NB4 (cell line): Measurements from ENCODE around the gene AHR.

Experiments
- DNase-seq: peaks from one replicate; pipeline ENCODE4 v3.0.0; 2010; ENCODE audit warnings: low read depth
- H3K4me3 ChIP-seq: one replicate; pipeline ENCODE4 v1.5.1; 2011; ENCODE audit warnings: mild to moderate bottlenecking, low read depth, low read length, moderate library complexity
- MYC ChIP-seq: IDR thresholded peaks from 2 replicates; pipeline ENCODE4 v1.6.1; 2011; ENCODE audit warnings: low read depth, low read length
- POLR2A ChIP-seq: IDR thresholded peaks from 2 replicates; pipeline ENCODE4 v1.6.1; 2011; ENCODE audit warnings: mild to moderate bottlenecking; ENCODE audit not compliant: insufficient read length; ENCODE audit errors: extremely low read depth
- TF ChIP-seq, protein P1 (sequence below): IDR thresholded peaks from 2 replicates; pipeline ENCODE4 v1.6.1; 2011; ENCODE audit warnings: low read depth, low read length
- TF ChIP-seq, protein P2 (sequence below): IDR thresholded peaks from one replicate; pipeline ENCODE4 v1.5.1; 2012; ENCODE audit warnings: low read depth, low read length

The AHR gene

DNA sequence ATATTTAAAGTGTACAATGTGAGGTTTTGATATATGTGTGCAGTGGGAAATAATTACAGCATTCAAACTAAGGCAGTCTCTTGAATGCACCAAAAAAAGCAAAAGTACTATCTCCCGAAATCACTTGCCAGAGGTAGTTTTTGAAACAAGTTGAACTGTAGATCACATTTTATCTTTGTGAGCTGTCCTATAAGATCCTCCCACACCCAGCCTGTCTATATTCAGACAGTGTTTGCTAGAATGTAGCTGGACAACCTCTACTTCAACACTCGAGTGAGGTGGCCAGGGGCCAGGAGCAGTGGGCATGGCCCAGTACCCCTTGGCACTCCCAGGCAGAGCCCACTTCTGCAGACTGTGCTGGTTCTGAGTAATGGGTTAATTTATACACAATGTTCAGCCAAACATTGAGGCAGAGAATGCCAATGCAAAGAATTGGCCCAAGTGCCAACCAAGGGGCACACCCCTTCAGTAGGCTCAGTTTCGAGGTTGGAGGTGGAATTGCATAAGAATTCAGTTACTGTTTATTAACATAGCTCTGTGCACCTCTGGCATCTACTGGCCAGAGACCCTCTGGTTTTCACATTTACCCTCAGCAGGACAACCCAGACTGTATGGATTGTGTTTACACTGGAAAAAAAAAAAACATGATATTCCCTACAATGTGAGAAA, 70.5 kb downstream of the AHR start:
- H3K4me3 ChIP-seq, result no peak overlapping the region
- DNase-seq, result peak; percentile 67
- TF ChIP-seq, protein P1, sequence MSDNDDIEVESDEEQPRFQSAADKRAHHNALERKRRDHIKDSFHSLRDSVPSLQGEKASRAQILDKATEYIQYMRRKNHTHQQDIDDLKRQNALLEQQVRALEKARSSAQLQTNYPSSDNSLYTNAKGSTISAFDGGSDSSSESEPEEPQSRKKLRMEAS, result no peak
- TF ChIP-seq, protein P2, sequence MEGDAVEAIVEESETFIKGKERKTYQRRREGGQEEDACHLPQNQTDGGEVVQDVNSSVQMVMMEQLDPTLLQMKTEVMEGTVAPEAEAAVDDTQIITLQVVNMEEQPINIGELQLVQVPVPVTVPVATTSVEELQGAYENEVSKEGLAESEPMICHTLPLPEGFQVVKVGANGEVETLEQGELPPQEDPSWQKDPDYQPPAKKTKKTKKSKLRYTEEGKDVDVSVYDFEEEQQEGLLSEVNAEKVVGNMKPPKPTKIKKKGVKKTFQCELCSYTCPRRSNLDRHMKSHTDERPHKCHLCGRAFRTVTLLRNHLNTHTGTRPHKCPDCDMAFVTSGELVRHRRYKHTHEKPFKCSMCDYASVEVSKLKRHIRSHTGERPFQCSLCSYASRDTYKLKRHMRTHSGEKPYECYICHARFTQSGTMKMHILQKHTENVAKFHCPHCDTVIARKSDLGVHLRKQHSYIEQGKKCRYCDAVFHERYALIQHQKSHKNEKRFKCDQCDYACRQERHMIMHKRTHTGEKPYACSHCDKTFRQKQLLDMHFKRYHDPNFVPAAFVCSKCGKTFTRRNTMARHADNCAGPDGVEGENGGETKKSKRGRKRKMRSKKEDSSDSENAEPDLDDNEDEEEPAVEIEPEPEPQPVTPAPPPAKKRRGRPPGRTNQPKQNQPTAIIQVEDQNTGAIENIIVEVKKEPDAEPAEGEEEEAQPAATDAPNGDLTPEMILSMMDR, result no peak
- TF ChIP-seq MYC (no peak), POLR2A (no peak)

DNA sequence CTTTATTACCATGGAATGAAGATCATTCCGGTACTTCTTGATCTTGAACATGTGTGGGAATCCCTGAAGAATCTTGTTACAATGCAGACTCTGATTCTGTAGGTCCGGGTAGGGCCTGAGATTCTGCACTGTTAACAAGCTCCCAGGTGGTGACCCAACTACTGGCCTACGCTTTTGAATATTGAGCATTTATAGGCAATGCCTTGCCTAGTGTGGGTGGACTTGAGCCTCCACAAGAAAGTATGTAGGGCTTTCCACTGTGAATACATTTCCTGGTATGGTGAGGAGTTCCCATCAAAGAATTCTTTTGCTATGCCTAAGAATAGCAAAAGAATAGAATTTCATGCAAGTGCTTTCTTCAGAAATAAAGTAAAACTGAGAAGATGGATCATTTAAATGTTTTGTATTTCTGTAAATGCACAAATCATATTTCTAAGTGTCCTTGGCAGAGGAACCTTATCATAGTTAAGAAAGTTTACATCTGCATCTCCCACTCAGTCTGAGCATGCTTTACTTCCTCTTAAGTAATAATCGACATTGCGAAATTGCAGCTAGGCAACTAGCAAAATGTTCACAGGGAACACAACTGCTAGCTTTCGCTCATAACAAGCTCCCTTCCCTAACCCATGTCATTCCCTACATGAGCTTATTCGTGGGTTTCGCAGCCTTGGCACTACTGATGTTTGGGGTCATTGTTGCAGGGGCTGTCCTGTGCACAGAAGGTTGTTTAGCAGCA, 71.4 kb downstream of the AHR start:
- TF ChIP-seq, protein P2, result no peak
- TF ChIP-seq, protein P1, result peak; percentile 85
- peak; percentile 75 for TF ChIP-seq MYC
- H3K4me3 ChIP-seq, result peak overlapping the region; percentile 27
- DNase-seq, result peak; percentile 98

DNA sequence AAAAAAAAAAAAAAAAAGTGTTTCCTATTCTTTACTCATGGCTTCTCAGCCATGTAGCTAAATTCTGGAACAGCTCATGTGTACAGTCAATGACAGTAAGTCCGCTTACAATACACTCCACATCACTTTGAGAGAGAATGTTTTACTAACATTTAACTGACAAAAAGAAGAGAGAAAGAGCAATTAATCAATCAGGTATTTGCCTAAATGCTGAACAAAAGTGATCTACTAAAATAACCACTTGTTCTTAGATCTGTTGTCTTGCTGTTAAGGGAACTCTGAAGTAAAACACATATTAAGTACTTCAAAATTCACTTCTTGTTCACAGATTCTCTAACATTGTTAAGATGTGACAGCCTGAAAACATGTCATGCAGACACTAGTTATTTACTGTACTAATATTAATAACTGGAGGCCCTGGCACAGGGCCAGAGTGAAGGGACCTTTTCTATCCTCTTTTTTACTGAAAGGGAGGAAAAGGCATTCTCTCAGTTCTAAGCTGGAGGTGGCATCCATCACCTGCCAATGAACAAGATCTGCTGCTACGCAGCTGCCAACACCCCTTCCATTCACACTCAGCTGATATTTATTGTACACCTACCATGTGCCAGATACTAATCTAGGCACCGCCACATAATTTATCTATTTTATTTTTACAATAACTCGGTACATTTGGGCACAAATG, 72.6 kb downstream of the AHR start:
- peak; percentile 12 for DNase-seq
- no peak overlapping the region for H3K4me3 ChIP-seq
- TF ChIP-seq MYC (no peak), POLR2A (no peak)
- TF ChIP-seq, protein P2, result no peak
- TF ChIP-seq, protein P1, result no peak

DNA sequence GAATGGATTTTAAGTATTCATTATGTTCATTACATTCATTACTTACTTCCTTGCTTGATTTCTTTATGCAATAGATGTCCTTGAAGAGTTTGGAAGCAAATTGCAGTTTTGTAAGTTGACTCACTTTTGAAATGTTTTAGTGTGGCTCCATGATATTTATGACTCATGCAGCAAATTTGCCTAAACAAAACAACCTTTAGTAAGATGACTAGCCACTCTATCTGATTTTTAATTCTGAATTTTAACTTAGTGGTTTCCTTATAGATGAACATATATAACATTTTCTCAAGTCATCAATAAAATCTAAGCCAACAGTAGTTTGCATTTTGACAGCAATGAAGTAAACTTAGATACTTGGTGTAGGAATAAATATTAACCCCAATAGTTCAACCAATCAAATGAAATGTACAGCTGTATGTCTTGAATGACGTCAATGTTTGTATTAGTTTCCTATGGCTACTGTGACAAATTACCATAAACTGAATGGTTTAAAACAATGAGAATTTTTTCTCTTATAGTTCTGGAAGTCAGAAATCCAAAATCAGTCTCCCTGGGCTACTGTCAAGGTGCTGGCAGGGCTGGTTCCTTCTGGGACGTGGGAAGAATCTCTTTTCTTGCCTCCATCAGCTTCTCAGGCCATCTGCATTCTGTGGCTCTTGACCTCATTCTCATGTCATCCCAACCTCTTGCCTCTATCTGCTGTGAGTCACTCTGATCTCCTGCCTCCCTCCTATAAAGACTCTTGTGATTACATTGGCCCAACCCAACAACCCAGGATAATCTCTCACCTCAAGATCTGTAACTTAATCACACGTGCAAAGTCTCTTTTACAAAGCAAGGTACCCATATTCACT, 73.4 kb downstream of the AHR start:
- peak; percentile 60 for DNase-seq
- no peak overlapping the region for H3K4me3 ChIP-seq
- TF ChIP-seq POLR2A (no peak), MYC (no peak)
- TF ChIP-seq, protein P1, result no peak
- TF ChIP-seq, protein P2, result no peak

DNA sequence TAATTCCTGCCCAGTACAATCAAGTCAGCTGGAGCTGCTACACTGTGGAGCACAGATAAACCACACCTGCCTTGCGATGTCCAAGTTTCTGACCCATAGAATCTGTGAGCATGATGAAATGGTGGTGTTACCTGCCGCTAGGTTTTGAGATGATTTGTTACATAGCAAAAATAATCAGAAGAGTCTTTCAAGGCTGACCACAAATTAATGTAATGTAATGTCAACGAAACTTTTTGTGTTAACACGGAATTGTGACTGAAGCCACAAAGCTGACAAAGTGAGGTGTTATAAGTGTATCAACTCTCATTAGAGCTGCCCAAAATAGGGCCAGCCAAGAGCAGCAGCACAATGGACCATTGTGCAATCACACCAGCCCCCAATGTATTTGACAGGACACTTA, 75.7 kb downstream of the AHR start:
- H3K4me3 ChIP-seq, result no peak overlapping the region
- no peak for DNase-seq
- TF ChIP-seq POLR2A (no peak), MYC (no peak)
- TF ChIP-seq, protein P2, result no peak
- TF ChIP-seq, protein P1, result no peak
